Measurements from ENCODE around the gene ASB8.

DNA sequence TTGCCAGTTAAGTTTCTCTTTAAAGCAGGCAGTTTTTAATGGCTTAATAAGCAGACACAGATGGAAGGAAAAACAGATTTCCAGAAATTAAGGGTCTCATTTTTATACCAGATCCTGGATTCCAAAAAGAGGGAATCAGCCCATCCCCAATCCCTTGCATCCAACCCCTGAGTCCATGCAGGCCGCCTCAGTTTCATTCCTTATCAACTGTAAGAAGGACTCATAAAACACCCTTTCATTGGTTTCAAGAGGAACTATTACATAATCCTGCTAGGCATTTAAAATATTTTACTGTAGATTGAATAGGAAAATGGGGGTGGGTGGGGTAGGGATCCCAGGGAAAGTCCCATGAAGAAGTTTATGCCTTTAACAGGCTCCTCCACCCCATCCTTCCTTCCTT is 35.5 kb upstream of the ASB8 start:
- TF ChIP-seq, protein P1, sequence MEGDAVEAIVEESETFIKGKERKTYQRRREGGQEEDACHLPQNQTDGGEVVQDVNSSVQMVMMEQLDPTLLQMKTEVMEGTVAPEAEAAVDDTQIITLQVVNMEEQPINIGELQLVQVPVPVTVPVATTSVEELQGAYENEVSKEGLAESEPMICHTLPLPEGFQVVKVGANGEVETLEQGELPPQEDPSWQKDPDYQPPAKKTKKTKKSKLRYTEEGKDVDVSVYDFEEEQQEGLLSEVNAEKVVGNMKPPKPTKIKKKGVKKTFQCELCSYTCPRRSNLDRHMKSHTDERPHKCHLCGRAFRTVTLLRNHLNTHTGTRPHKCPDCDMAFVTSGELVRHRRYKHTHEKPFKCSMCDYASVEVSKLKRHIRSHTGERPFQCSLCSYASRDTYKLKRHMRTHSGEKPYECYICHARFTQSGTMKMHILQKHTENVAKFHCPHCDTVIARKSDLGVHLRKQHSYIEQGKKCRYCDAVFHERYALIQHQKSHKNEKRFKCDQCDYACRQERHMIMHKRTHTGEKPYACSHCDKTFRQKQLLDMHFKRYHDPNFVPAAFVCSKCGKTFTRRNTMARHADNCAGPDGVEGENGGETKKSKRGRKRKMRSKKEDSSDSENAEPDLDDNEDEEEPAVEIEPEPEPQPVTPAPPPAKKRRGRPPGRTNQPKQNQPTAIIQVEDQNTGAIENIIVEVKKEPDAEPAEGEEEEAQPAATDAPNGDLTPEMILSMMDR (conservative IDR thresholded peaks at IDR 0.05 in 1 of 2, IDR thresholded peaks at IDR 0.05 in 1 of 2; ENCODE audit: low read depth in 1 of 2, low read length in 2 of 2): no peak
- TF ChIP-seq EZH2 (IDR thresholded peaks at IDR 0.05; ENCODE audit: low read length, missing control alignments): no peak

Data from fibroblast of lung (primary cell).